HL-60/S4 (cell line): ENCODE measurements around the gene SMCR8.
"Not testable (repeated sequence)": the region's sequence is repeated elsewhere in the genome, so short reads cannot be mapped to it uniquely, and the experiment has no call there.

Experiments
- in situ Hi-C: fragments of 300-500 bp; cut with MboI; formaldehyde crosslinking; loops from 2 replicates; pipeline ENCODE4 v1.14.3; 2022; ENCODE audit warnings: low sequenced_read_pairs

Gene SMCR8

GRCh38 chr17:18360518-18360917 is 45.4 kb downstream of the SMCR8 start:
- in situ Hi-C loops, result no loop called here

GRCh38 chr17:18361837-18362697 is 47.0 kb downstream of the SMCR8 start:
- in situ Hi-C loops, result no loop called here

DNA sequence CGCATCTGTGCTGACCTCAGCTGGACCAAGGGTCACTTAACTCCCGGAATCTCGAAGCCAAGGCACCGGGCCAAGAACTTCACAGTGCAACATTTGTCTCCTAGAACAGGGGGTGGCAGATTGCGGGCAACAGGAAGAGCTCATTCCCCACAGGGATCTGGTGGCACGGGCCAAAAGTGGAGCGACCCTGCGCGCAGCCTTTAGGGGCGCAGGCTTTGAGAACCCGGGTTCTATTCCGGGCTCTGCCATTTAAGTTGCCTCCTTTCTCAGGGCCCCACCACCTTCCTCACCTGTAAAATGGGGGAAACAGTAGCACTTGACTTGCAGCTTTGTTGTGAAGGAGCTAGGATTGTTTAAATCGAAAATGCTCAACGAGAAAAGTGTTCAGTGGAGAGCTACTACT is 47.6 kb downstream of the SMCR8 start:
- in situ Hi-C loops, result no loop called here

DNA sequence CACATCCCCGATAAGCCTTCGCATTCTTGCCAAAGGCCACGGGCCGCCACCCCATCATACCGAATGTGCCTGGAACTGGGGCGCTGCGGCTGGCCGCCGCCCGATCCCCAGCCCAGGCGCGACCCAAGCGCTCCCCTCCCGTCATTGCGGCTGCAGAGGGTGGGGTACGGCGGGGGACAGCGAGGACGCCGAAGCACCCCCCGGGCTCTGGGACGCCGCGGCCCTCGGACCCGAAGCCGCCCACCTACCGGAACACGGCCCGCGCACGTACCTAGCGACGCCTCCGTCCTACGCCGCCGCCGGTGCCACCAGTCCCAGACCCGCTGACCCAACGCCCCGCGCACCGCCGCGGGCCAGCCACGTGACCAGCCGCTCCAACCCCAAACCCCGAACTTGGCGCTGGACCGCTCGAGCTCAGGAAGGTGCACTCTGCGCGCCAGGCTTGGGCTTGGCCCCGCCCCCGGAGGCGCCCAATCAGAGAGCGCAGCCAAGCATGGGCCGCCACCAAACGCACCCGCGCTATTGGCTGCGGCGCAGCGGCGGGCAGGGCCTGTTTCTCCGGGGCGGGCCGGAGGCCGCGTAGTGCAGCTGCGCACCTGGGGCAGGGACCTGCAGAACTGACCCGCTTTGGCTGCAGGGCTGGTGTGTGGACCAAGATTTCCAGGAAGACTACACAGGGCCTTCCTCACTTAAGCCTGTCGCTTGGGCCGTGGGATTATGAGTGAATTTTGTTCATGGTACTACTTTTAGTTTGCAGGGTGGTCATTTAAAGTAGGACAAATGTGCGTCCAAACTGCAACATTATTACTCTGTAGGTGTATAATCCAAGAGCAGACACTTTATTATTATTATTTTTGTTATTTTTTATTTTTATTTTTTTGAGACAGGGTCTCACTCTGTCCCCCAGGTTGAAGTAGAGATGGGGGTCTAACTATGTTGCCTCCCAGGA is 48.3 kb downstream of the SMCR8 start, which contains the start of gene SHMT1:
Gene SHMT1 (minus strand): TSS at position 450 of the 949 bp plus-strand sequence. CDS start 7,569 bp downstream, outside the sequence.
- in situ Hi-C loops, result no loop called here

DNA sequence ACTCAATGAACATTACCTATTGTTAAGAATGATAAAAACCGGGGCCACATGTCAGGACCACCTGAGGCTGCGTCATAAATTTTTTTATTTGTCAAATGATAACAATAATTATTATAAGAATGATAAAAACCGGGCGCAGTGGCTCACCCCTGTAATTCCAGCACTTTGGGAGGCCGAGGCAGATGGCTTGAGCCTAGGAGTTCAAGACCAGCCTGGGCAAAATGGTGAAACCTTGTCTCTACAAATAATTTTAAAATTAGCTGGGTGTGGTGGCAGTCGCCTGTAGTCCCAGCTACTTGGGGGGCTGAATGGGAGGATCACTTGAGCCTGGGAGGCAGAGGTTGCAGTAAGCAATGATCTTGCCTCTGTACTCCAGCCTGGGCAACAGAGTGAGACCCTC is 49.1 kb downstream of the SMCR8 start:
- in situ Hi-C loops, result no loop called here

DNA sequence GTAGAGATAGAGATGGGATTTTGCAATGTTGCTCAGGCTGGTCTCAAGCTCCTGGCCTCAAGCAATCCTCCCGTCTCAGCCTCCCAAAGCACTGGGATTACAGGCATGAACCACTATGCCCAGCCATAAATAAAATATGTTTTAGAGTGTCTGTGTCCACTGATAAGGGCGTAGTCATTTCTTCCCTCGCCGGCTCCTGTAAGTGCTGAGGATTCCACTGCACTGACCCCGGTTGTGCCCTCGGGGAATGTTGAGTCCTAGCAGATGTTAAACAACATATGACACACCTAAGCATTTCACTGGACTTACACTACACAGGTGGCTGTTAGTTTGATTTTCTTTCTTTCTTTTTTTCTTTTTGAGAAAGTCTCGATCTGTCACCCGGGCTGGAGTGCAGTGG is 53.9 kb downstream of the SMCR8 start:
- in situ Hi-C loops, result no loop called here

DNA sequence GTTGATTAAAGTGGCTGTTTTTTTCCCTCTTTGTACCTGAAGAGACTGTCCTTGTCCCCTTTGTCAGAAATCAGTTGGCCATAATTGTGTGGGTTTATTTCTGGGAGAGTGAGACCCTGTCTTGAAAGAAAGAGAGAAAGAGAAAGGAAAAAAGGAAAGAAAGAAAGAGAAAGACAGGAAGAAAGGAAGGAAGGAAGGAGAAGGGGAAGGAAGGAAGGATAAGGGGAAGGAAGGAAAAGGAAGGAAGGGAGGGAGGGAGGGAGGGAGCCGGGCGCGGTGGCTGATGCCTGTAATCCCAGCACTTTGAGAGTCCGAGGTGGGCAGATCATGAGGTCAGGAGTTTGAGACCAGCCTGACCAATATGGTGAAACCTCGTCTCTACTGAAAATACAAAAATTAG is 55.7 kb downstream of the SMCR8 start:
- in situ Hi-C loops, result no loop called here

DNA sequence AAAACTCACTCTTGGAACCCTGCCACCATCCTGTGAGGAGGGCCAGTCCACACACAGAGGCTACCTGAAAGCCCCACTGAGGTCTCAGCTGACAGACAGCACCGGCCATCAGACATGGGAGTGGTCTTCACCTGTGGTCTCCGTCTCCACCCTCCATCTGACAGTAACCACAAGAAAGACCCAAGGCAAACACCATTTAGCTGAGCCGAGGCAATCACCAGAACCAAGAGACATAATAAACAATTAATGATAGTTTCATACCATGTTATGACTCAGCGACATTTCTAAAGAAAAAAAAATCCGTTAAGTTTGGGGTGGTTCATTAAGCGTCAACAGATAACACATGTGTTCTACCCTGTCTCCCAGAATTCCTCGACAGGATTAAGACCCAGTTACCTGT is 56.4 kb downstream of the SMCR8 start:
- in situ Hi-C loops, result no loop called here

- in situ Hi-C loops, result not testable (repeated sequence)
These were observed 58.1 kb downstream of the SMCR8 start for GRCh38 chr17:18373181-18373580.

GRCh38 chr17:18374216-18374615 is 59.1 kb downstream of the SMCR8 start:
- in situ Hi-C loops, result no loop called here
